ENCODE results near the gene BACH2.

Gene BACH2

GRCh38 chr6:90015883-90016282, 280.8 kb downstream of the BACH2 start:
- DNase-seq: no peak

GRCh38 chr6:90008908-90009501, 287.6 kb downstream of the BACH2 start:
- DNase-seq: no peak

GRCh38 chr6:90008189-90008907, 288.3 kb downstream of the BACH2 start:
- DNase-seq: no peak

GRCh38 chr6:90005048-90005827, 291.4 kb downstream of the BACH2 start:
- DNase-seq: no peak

- DNase-seq: no peak
These were observed 292.1 kb downstream of the BACH2 start for GRCh38 chr6:90004511-90004910.

- no peak for DNase-seq
These were observed 292.7 kb downstream of the BACH2 start for GRCh38 chr6:90003941-90004340.

- no peak for DNase-seq
These were observed 293.4 kb downstream of the BACH2 start for GRCh38 chr6:90003069-90003795.

- peak; percentile 69 for DNase-seq
These were observed 295.5 kb downstream of the BACH2 start for GRCh38 chr6:90000864-90001731.

- no peak for DNase-seq
These were observed 296.5 kb downstream of the BACH2 start for GRCh38 chr6:89999945-90000825.

- DNase-seq: peak; percentile 89
These were observed 297.5 kb downstream of the BACH2 start for GRCh38 chr6:89999154-89999553.

GRCh38 chr6:89997456-89998445, 298.9 kb downstream of the BACH2 start:
- peak; percentile 92 for DNase-seq

- no peak for DNase-seq
These were observed 303.2 kb downstream of the BACH2 start for GRCh38 chr6:89993411-89993810.

- DNase-seq: no peak
These were observed 303.8 kb downstream of the BACH2 start for GRCh38 chr6:89992818-89993217.

GRCh38 chr6:89989742-89990141, 306.9 kb downstream of the BACH2 start:
- DNase-seq: no peak

- no peak for DNase-seq
These were observed 308.8 kb downstream of the BACH2 start for GRCh38 chr6:89987830-89988229.

- DNase-seq: no peak
These were observed 309.5 kb downstream of the BACH2 start for GRCh38 chr6:89987140-89987539.

- peak; percentile 85 for DNase-seq
These were observed 310.0 kb downstream of the BACH2 start for GRCh38 chr6:89986650-89987074.

GRCh38 chr6:89985751-89986493, 310.7 kb downstream of the BACH2 start:
- peak; percentile 64 for DNase-seq

Data from NCI-H446 treated with DMSO at 0.1 percent for 48 hours (cell line).